ENCODE results near the gene CGREF1.

The CGREF1 gene

GRCh38 chr2:27087823-27088410 lies 31.0 kb downstream of the CGREF1 start:
- no peak for DNase-seq (ENCODE audit: low read depth in 1 of 2, low spot score in 1 of 2)
- TF ChIP-seq GABPA (IDR thresholded peaks at IDR 0.05; ENCODE audit: low read depth) (no peak), POLR2AphosphoS5 (IDR thresholded peaks at IDR 0.05; ENCODE audit: low read depth) (no peak), SPI1 (IDR thresholded peaks at IDR 0.05; ENCODE audit: borderline replicate concordance, low read depth) (no peak), CTCF (IDR thresholded peaks at IDR 0.05; ENCODE audit: insufficient read depth, low read length) (no peak), REST (IDR thresholded peaks at IDR 0.05; ENCODE audit: insufficient replicate concordance, low read depth) (no peak)
- Histone ChIP-seq H3K27ac (replicated peaks) (no peak overlapping the region), H3K4me3 (replicated peaks; ENCODE audit: insufficient read depth, low read length) (no peak overlapping the region), H3K27me3 (ENCODE audit: insufficient read depth, poor library complexity, severe bottlenecking) (no peaks in the 10 kb centered on the region)

GRCh38 chr2:27086724-27087593 lies 32.0 kb downstream of the CGREF1 start, which contains the start of gene KHK:
TSS of gene KHK (plus strand) at chr2:27086772. CDS start at chr2:27087260, 488 bp downstream.
- no peaks in the 10 kb centered on the region for H3K27me3 ChIP-seq (ENCODE audit: insufficient read depth, poor library complexity, severe bottlenecking)
- peak within 1 kb of the TSS; percentile 82 for H3K27ac ChIP-seq (replicated peaks)
- no peak for DNase-seq (ENCODE audit: low read depth in 1 of 2, low spot score in 1 of 2)
- H3K4me3 ChIP-seq (replicated peaks; ENCODE audit: insufficient read depth, low read length), result peak within 1 kb of the TSS; percentile 49
- TF ChIP-seq CTCF (IDR thresholded peaks at IDR 0.05; ENCODE audit: insufficient read depth, low read length) (no peak), POLR2AphosphoS5 (IDR thresholded peaks at IDR 0.05; ENCODE audit: low read depth) (no peak), SPI1 (IDR thresholded peaks at IDR 0.05; ENCODE audit: borderline replicate concordance, low read depth) (no peak), REST (IDR thresholded peaks at IDR 0.05; ENCODE audit: insufficient replicate concordance, low read depth) (no peak), GABPA (IDR thresholded peaks at IDR 0.05; ENCODE audit: low read depth) (no peak)

GRCh38 chr2:27086090-27086723 lies 32.7 kb downstream of the CGREF1 start:
- H3K27ac ChIP-seq (replicated peaks), result peak overlapping the region; percentile 82
- DNase-seq (ENCODE audit: low read depth in 1 of 2, low spot score in 1 of 2), result peak; percentile 89 to 94
- H3K4me3 ChIP-seq (replicated peaks; ENCODE audit: insufficient read depth, low read length), result peak overlapping the region; percentile 49
- H3K27me3 ChIP-seq (ENCODE audit: insufficient read depth, poor library complexity, severe bottlenecking), result no peaks in the 10 kb centered on the region
- TF ChIP-seq GABPA (IDR thresholded peaks at IDR 0.05; ENCODE audit: low read depth), result peak; percentile 11; the same call in 1 of the 2 replicates
- TF ChIP-seq POLR2AphosphoS5 (IDR thresholded peaks at IDR 0.05; ENCODE audit: low read depth), result 0 out of 2 replicates have a peak, but pooled peaks have one; percentile 53
- TF ChIP-seq REST (IDR thresholded peaks at IDR 0.05; ENCODE audit: insufficient replicate concordance, low read depth), result peak; percentile 35
- peak; percentile 43 for TF ChIP-seq CTCF (IDR thresholded peaks at IDR 0.05; ENCODE audit: insufficient read depth, low read length)
- TF ChIP-seq SPI1 (IDR thresholded peaks at IDR 0.05; ENCODE audit: borderline replicate concordance, low read depth), result no peak

Measured in HL-60 (cell line).